Psoas muscle (tissue), 8 donors: Measurements from ENCODE around the gene XKR8. TPM values are rescaled to one million over a fixed set of nuclear protein-coding genes. Genes with fewer than 3 reads are reported as not detected.
A peak's percentile ranks its signal among the peaks of the same experiment; 100 is the strongest.

Source experiments
- ATAC-seq, 4 donors: fragments of 200-7000 bp; cut with Tn5 transposase; one replicate each; pipeline ENCODE4 v1.9.1; 2020; ENCODE audit warnings: moderate library complexity in 3 of 4, mild to moderate bottlenecking in 2 of 4
- DNase-seq, 2 donors: peaks; one replicate each; pipeline ENCODE4 v3.0.0-alpha.2; 2020
- H3K27ac ChIP-seq: fragments of 200-600 bp; one replicate; pipeline ENCODE4 v1.8.0; 2022
- H3K27me3 ChIP-seq, 3 donors: fragments of 200-600 bp in 1 of 3; one replicate each; pipeline versions ENCODE4 v1.6.1 to v1.8.0; 2013 to 2022; ENCODE audit warnings: low read length in 2 of 3, mild to moderate bottlenecking in 2 of 3, moderate library complexity in 1 of 3; ENCODE audit not compliant: insufficient read depth in 3 of 3
- H3K36me3 ChIP-seq, 2 donors: fragments of 200-600 bp in 1 of 2; one replicate each; pipeline versions ENCODE4 v1.6.1 to v1.8.0; 2013 to 2022; ENCODE audit warnings: low read depth in 1 of 2, mild to moderate bottlenecking in 1 of 2, moderate library complexity in 1 of 2; ENCODE audit not compliant: insufficient read depth in 1 of 2
- H3K4me1 ChIP-seq: fragments of 200-600 bp; one replicate; pipeline ENCODE4 v1.8.0; 2022
- H3K4me3 ChIP-seq: fragments of 200-600 bp; one replicate; pipeline ENCODE4 v1.8.0; 2022; ENCODE audit warnings: mild to moderate bottlenecking
- H3K9me3 ChIP-seq: fragments of 200-600 bp; one replicate; pipeline ENCODE4 v1.8.0; 2022
- WGBS, 3 donors: extraction: QIAGEN DNeasy Blood & Tissue Kit; methylation state at CpG; one replicate each; pipeline versions ENCODE4 v1.1.6 to v1.1.7; 2013; 5-methylcytosine and 5-hydroxymethylcytosine counted together
- intact Hi-C, 2 donors: fragments of 100-400 bp; cut with DNase I; formaldehyde crosslinking; loops; one replicate each; pipeline versions ENCODE4 v1.11.0 to v1.14.2; 2022
- polyA plus RNA-seq, 3 donors: library from polyadenylated mRNA; stranded (reverse); fragments of 200-250 nt; gene quantifications; one replicate each; pipeline ENCODE4 v1.2.3, GENCODE V29; 2013
- total RNA-seq, 4 donors: library from RNA; stranded (reverse); fragmentation: NEBNext Ultra II Directional in 2 of 4; extraction: Animal tissue kit (Norgen Biotek cat#: 25700) in 2 of 4; gene quantifications; one replicate each; pipeline versions ENCODE4 v1.2.1 to v1.2.4, GENCODE V29; 2021 to 2023
- TF ChIP-seq, protein P1 (sequence below): fragments of 200-600 bp; IDR thresholded peaks from one replicate; pipeline ENCODE4 v1.8.0; 2022; ENCODE audit warnings: antibody characterized with exemption
- donor health status: healthy with polysubstance abuse.
- donor health status: DM: no; HTN: no; CAD: no; lungs with moderate emphysema.
- donor health status: Bipolar disorder and iron deficiency.
- donor health status: healthy.
- donor health status: DM: yes; HTN: yes; CAD: no.
- donor health status: DM: no; HTN: no; CAD: no.
- donor health status: DM: no; HTN: no; CAD: no.
- donor health status: DM: yes; HTN: yes; CAD: no.

Gene XKR8
- total and polyA plus RNA-seq, 7 donors: 3.3 to 5.8 (median 4.5) TPM

DNA sequence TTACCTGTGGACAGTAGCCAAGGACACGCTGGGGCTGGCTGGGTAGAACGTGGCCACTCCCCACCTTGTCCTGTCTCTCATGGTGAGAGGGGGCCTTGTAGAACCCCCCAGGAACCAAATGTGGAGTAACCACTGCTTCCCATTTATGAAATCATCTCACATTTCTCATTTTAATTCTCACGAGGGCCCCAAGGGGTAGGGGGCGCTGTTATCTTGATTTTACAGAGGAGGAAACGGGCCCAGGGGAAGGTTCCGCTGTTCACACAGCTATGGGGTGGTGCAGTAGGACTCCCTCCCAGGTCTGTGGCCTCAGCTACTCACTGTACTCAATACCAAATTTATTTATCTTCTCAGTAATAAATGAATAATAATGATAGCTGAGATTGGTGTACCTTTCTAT, 19.5 kb upstream of the XKR8 start:
- DNase-seq (peak in 1 of 2 donors; percentile 61), ATAC-seq (no peak)
- 28 to 40% (median 33%) methylated on average over 6 of the region's 6 CpGs for WGBS, 3 donors
- intact Hi-C loops: no loop called here
- no peak overlapping the region for H3K27ac ChIP-seq
- H3K4me3 ChIP-seq: no peak overlapping the region
- no peaks in the 10 kb centered on the region for H3K36me3 ChIP-seq
- TF ChIP-seq, protein P1, sequence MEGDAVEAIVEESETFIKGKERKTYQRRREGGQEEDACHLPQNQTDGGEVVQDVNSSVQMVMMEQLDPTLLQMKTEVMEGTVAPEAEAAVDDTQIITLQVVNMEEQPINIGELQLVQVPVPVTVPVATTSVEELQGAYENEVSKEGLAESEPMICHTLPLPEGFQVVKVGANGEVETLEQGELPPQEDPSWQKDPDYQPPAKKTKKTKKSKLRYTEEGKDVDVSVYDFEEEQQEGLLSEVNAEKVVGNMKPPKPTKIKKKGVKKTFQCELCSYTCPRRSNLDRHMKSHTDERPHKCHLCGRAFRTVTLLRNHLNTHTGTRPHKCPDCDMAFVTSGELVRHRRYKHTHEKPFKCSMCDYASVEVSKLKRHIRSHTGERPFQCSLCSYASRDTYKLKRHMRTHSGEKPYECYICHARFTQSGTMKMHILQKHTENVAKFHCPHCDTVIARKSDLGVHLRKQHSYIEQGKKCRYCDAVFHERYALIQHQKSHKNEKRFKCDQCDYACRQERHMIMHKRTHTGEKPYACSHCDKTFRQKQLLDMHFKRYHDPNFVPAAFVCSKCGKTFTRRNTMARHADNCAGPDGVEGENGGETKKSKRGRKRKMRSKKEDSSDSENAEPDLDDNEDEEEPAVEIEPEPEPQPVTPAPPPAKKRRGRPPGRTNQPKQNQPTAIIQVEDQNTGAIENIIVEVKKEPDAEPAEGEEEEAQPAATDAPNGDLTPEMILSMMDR: peak; percentile 20
- no peaks in the 10 kb centered on the region for H3K4me1 ChIP-seq
- peaks cover 0 to 9% (median 0%) of the 10 kb centered on the region in 3 donors for H3K27me3 ChIP-seq
- H3K9me3 ChIP-seq: no peaks in the 10 kb centered on the region

DNA sequence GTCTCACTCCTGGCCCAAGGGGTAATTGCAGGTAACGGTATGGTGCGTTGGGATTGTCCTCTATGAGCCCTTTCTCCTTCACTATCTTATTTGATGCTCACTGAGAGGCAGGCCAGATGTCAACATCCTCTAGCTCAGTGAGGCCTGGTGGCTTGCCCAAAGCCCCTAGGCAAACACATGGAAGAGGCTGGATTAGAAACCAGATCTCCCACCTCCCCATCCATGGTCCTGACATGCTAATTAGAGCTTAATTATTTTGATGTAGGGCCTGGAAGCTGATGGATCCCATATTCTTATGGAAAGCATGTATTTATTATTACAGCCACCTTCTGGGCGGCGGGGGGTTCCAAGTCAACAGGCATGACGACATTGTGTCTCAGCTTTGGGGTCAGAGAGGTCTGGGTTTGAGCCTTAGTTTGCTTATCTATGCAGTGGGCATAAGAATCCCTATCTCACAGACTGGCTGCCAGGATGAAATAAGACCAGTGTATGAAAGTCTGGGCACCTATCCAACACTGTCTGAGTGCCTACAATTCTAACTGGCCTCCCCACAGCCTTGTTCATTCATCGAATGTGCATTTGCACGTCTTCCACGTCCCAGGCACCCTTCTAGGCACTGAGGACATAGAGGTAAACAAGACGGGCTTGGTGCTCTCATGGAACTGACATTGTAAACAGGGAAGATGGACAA, 18.8 kb upstream of the XKR8 start:
- intact Hi-C loops: no loop called here
- H3K4me1 ChIP-seq: no peaks in the 10 kb centered on the region
- no peaks in the 10 kb centered on the region for H3K9me3 ChIP-seq
- H3K27me3 ChIP-seq: peaks cover 0 to 4% (median 0%) of the 10 kb centered on the region in 3 donors
- H3K4me3 ChIP-seq: no peak overlapping the region
- DNase-seq (no peak), ATAC-seq (no peak)
- 86 to 92% (median 87%) methylated on average over 9 of the region's 9 CpGs for WGBS, 3 donors
- TF ChIP-seq, protein P1: no peak
- no peak overlapping the region for H3K27ac ChIP-seq
- no peaks in the 10 kb centered on the region for H3K36me3 ChIP-seq

DNA sequence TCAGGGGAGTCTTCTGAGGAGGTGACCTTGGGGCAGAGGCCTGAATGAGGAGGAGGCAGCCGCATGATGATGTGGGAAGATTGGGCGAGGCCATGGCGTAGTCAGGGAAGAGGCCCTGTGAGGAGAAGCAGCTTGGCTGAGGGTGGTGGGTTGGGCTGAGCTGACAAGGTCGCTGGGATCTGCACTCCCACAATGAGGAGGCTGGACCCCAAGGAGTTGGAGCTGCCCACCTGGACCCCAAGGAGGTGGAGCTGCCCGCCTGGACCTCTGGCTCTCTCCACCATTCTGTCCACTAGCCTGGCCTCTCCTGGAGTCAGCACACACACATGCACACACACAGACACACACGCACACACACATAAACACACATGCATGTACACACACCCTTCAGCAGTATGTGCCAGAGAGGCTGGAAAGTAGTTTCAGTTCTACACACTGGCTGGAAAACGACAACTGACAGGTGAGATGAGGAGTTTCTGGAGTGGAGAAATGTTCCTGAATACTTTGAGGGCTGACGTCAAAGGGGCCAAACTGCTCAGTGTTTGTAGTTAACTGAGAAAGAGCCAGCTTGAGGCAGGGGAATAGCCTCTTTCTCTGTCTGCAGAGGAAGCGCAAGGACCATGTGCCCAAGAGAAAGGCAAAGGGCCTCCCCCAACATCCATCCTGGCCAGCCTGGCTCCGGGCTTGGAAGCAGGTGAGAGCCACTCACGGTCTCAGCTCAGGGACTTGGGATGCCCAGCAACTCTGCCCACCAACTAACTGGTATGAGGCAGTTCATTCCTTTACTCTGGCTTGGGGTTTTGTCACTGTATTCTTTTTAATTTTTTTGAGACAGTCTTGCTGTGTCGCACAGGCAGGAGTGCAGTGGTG, 17.9 kb upstream of the XKR8 start:
- H3K4me3 ChIP-seq: no peak overlapping the region
- DNase-seq (no peak), ATAC-seq (no peak)
- H3K27me3 ChIP-seq: no peaks in the 10 kb centered on the region
- no peaks in the 10 kb centered on the region for H3K4me1 ChIP-seq
- TF ChIP-seq, protein P1: no peak
- intact Hi-C loops: no loop called here
- H3K36me3 ChIP-seq: no peaks in the 10 kb centered on the region
- no peaks in the 10 kb centered on the region for H3K9me3 ChIP-seq
- WGBS, 3 donors: 82 to 84% (median 84%) methylated on average over 12 of the region's 12 CpGs
- H3K27ac ChIP-seq: no peak overlapping the region

DNA sequence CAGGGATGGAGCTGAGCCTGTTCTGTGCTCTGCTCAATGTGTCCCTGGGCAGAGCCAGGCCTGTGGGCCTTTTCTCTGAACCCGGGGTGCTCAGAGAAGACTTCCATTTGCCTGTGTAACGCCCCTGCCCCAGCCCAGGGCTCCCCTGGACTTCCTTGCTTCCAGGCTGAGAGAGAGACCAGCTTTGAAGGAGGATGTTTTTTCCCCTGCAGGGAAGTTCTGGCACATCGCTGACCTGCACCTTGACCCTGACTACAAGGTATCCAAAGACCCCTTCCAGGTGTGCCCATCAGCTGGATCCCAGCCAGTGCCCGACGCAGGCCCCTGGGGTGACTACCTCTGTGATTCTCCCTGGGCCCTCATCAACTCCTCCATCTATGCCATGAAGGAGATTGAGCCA, 14.8 kb upstream of the XKR8 start:
- H3K36me3 ChIP-seq: no peaks in the 10 kb centered on the region
- DNase-seq: no peak
- no peak overlapping the region for H3K27ac ChIP-seq
- no peak overlapping the region for H3K4me3 ChIP-seq
- TF ChIP-seq, protein P1: no peak
- intact Hi-C loops: no loop called here
- no peaks in the 10 kb centered on the region for H3K9me3 ChIP-seq
- H3K4me1 ChIP-seq: no peaks in the 10 kb centered on the region
- WGBS, 3 donors: 76 to 81% (median 76%) methylated on average over 5 of the region's 5 CpGs
- no peak for ATAC-seq
- H3K27me3 ChIP-seq: no peaks in the 10 kb centered on the region
